Colonic mucosa (tissue), 4 donors: ENCODE data around the gene MIPEP. TPM values are rescaled to one million over a fixed set of nuclear protein-coding genes. Genes with fewer than 3 reads are reported as not detected.

Experiments
- DNase-seq: peaks from one replicate; pipeline ENCODE4 v3.0.0-alpha.2; 2020
- H3K27ac ChIP-seq: fragments of 200-600 bp; one replicate; pipeline ENCODE4 v1.8.0; 2021
- H3K27me3 ChIP-seq: fragments of 200-600 bp; one replicate; pipeline ENCODE4 v1.8.0; 2021
- H3K36me3 ChIP-seq: fragments of 200-600 bp; one replicate; pipeline ENCODE4 v1.8.0; 2021
- H3K4me1 ChIP-seq: fragments of 200-600 bp; one replicate; pipeline ENCODE4 v1.8.0; 2021; ENCODE audit warnings: mild to moderate bottlenecking
- H3K4me3 ChIP-seq: fragments of 200-600 bp; one replicate; pipeline ENCODE4 v1.8.0; 2021
- H3K9ac ChIP-seq, 2 donors: one replicate each; pipeline ENCODE4 v1.7.0; 2013; ENCODE audit warnings: control low read depth in 2 of 2, low read depth in 2 of 2, low read length in 2 of 2
- H3K9me3 ChIP-seq: fragments of 200-600 bp; one replicate; pipeline ENCODE4 v1.8.0; 2021
- CTCF ChIP-seq: fragments of 200-600 bp; IDR thresholded peaks from one replicate; pipeline ENCODE4 v1.8.0; 2022; ENCODE audit warnings: antibody characterized with exemption, mild to moderate bottlenecking
- intact Hi-C: fragments of 100-400 bp; cut with DNase I; formaldehyde crosslinking; loops from one replicate; pipeline ENCODE4 v1.14.1; 2022
- total RNA-seq, 2 donors: library from RNA; stranded (reverse); fragmentation: NEBNext Ultra II Directional in 1 of 2; extraction: Animal tissue kit (Norgen Biotek cat#: 25700) in 1 of 2; gene quantifications; one replicate each; pipeline ENCODE4 v1.2.1, GENCODE V29; 2021
- donor health status: healthy.
- donor health status: DM: no; HTN: no; CAD: no.
- donor health status: DM: no; HTN: no; CAD: no.

The MIPEP gene
- total RNA-seq, 2 donors from 2014 or later, result 25.9 to 33.0 TPM

- H3K36me3 ChIP-seq, result no peaks in the 10 kb centered on the region
- H3K27me3 ChIP-seq, result no peaks in the 10 kb centered on the region
- no peaks in the 10 kb centered on the region for H3K9me3 ChIP-seq
- no peak overlapping the region for H3K4me3 ChIP-seq
- no peaks in the 10 kb centered on the region for H3K4me1 ChIP-seq
- DNase-seq, result no peak
- H3K27ac ChIP-seq, result no peak overlapping the region
- no peak for TF ChIP-seq CTCF
- H3K9ac ChIP-seq, result no peak overlapping the region
- intact Hi-C loops, result loop anchor here (10.0 kb wide), 1 partner anchor 282 kb away; no protein-coding TSS in a partner anchor
Measured at GRCh38 chr13:23867027-23867491, 22.1 kb downstream of the MIPEP start.

- intact Hi-C loops, result loop anchor here (10.0 kb wide), 1 partner anchor 282 kb away; no protein-coding TSS in a partner anchor
- DNase-seq, result no peak
- Histone ChIP-seq H3K27me3 (no peaks in the 10 kb centered on the region), H3K4me3 (no peak overlapping the region), H3K27ac (no peak overlapping the region), H3K4me1 (no peaks in the 10 kb centered on the region), H3K36me3 (no peaks in the 10 kb centered on the region), H3K9me3 (no peaks in the 10 kb centered on the region), H3K9ac (no peak overlapping the region)
- no peak for TF ChIP-seq CTCF
Measured at GRCh38 chr13:23866420-23867026, 22.7 kb downstream of the MIPEP start.

- no peak for DNase-seq
- Histone ChIP-seq H3K36me3 (no peaks in the 10 kb centered on the region), H3K27ac (no peak overlapping the region), H3K4me3 (no peak overlapping the region), H3K9me3 (no peaks in the 10 kb centered on the region), H3K9ac (no peak overlapping the region), H3K27me3 (no peaks in the 10 kb centered on the region), H3K4me1 (no peaks in the 10 kb centered on the region)
- TF ChIP-seq CTCF, result no peak
- intact Hi-C loops, result loop anchor here (10.0 kb wide), 1 partner anchor 281 kb away; no protein-coding TSS in a partner anchor
Measured at GRCh38 chr13:23865906-23866305, 23.3 kb downstream of the MIPEP start.

- H3K36me3 ChIP-seq, result no peaks in the 10 kb centered on the region
- H3K27ac ChIP-seq, result no peak overlapping the region
- TF ChIP-seq CTCF, result no peak
- intact Hi-C loops, result loop anchor here (10.0 kb wide), 1 partner anchor 280 kb away; no protein-coding TSS in a partner anchor
- H3K4me3 ChIP-seq, result no peak overlapping the region
- H3K27me3 ChIP-seq, result no peaks in the 10 kb centered on the region
- no peaks in the 10 kb centered on the region for H3K4me1 ChIP-seq
- H3K9me3 ChIP-seq, result no peaks in the 10 kb centered on the region
- no peak for DNase-seq
- no peak overlapping the region for H3K9ac ChIP-seq
Measured at GRCh38 chr13:23865026-23865425, 24.2 kb downstream of the MIPEP start.

- intact Hi-C loops, result loop anchor here (10.0 kb wide), 1 partner anchor 277 kb away; no protein-coding TSS in a partner anchor
- TF ChIP-seq CTCF, result no peak
- no peak overlapping the region for H3K9ac ChIP-seq
- H3K27ac ChIP-seq, result no peak overlapping the region
- no peak for DNase-seq
- no peaks in the 10 kb centered on the region for H3K36me3 ChIP-seq
- no peaks in the 10 kb centered on the region for H3K9me3 ChIP-seq
- no peaks in the 10 kb centered on the region for H3K4me1 ChIP-seq
- H3K4me3 ChIP-seq, result no peak overlapping the region
- no peaks in the 10 kb centered on the region for H3K27me3 ChIP-seq
Measured at GRCh38 chr13:23861310-23861709, 27.9 kb downstream of the MIPEP start.
